Measurements from ENCODE around the gene LRRC52. TPM values are rescaled to one million over a fixed set of nuclear protein-coding genes. Genes with fewer than 3 reads are reported as not detected.

The LRRC52 gene
- total and polyA plus RNA-seq, 9 of the 15 experiments (the other 6 are each of a cell fraction or from before 2014, with no cell fraction given) = not detected

GRCh38 chr1:165597883-165598675, 54.3 kb downstream of the LRRC52 start (continued):
- TF ChIP-seq CREB1 (IDR thresholded peaks at IDR 0.05) (0 out of 2 replicates have a peak, but pooled peaks have one; percentile 25), CREB1 (CRISPR knock-in tag; IDR thresholded peaks at IDR 0.05) (peak; percentile 79), RBM17 (IDR thresholded peaks at IDR 0.05; ENCODE audit: borderline replicate concordance, low read depth, low read length) (no peak), CHD1 (IDR thresholded peaks at IDR 0.05; ENCODE audit: low read length) (no peak), E2F1 (CRISPR knock-in tag; IDR thresholded peaks at IDR 0.05) (peak; percentile 84), TGIF2 (CRISPR knock-in tag; IDR thresholded peaks at IDR 0.05) (no peak), PHF20 (IDR thresholded peaks at IDR 0.05; ENCODE audit: partially characterized antibody) (no peak), CREB5 (CRISPR knock-in tag; IDR thresholded peaks at IDR 0.05) (no peak), DDX20 (tag; IDR thresholded peaks at IDR 0.05; ENCODE audit: low read depth) (no peak), ZNF134 (CRISPR knock-in tag; conservative IDR thresholded peaks at IDR 0.05) (no peak), NFYB (IDR thresholded peaks at IDR 0.05; ENCODE audit: extremely low read depth, insufficient read length) (peak; percentile 62), SAFB (IDR thresholded peaks at IDR 0.05; ENCODE audit: borderline replicate concordance, low read depth, low read length) (peak; percentile 41; the same call in 1 of the 2 replicates), LCOR (CRISPR knock-in tag; IDR thresholded peaks at IDR 0.05) (no peak), ZNF133 (CRISPR knock-in tag; IDR thresholded peaks at IDR 0.05) (no peak), BDP1 (IDR thresholded peaks at IDR 0.05; ENCODE audit: insufficient read depth, insufficient read length) (no peak), IFI16 (CRISPR knock-in tag; IDR thresholded peaks at IDR 0.05) (no peak), NFE2 (IDR thresholded peaks at IDR 0.05; ENCODE audit: low read depth) (no peak), EHMT2 (IDR thresholded peaks at IDR 0.05) (no peak), ARID1B (IDR thresholded peaks at IDR 0.05) (0 out of 2 replicates have a peak, but pooled peaks have one; percentile 6), ILF3 (IDR thresholded peaks at IDR 0.05; ENCODE audit: borderline replicate concordance) (0 out of 2 replicates have a peak, but pooled peaks have one; percentile 40), ZFP30 (CRISPR knock-in tag; IDR thresholded peaks at IDR 0.05; ENCODE audit: borderline replicate concordance) (no peak), MNT (conservative IDR thresholded peaks at IDR 0.05) (peak; percentile 54 to 82; a peak in 3 of 4 replicates), NUFIP1 (IDR thresholded peaks at IDR 0.05; ENCODE audit: partially characterized antibody) (no peak), MYNN (IDR thresholded peaks at IDR 0.05) (peak; percentile 97), MYNN (CRISPR knock-in tag; IDR thresholded peaks at IDR 0.05) (no peak), SAP30 (IDR thresholded peaks at IDR 0.05; ENCODE audit: borderline replicate concordance, insufficient read depth, low read depth, low read length, poor library complexity, severe bottlenecking) (no peak)
